Liver (tissue), 9 donors: Measurements from ENCODE around the gene DVL1. TPM values are rescaled to one million over a fixed set of nuclear protein-coding genes. Genes with fewer than 3 reads are reported as not detected.

Experiments used
- DNase-seq: peaks from one replicate; pipeline ENCODE4 v3.0.0-alpha.2; 2017; ENCODE audit warnings: low spot score
- H3K27ac ChIP-seq, 2 donors: one replicate each; pipeline ENCODE4 v1.7.0; 2013; ENCODE audit warnings: inconsistent platforms in 2 of 2, low read length in 2 of 2, control low read depth in 1 of 2, low read depth in 1 of 2, mild to moderate bottlenecking in 1 of 2
- H3K27me3 ChIP-seq, 4 donors: one replicate each; pipeline versions ENCODE4 v1.6.1 to v1.7.0; 2013; ENCODE audit warnings: low read length in 3 of 4, inconsistent platforms in 1 of 4, mild to moderate bottlenecking in 1 of 4, moderate library complexity in 1 of 4; ENCODE audit not compliant: control insufficient read depth in 4 of 4, insufficient read depth in 4 of 4
- H3K36me3 ChIP-seq, 4 donors: one replicate each; pipeline versions ENCODE4 v1.6.1 to v1.7.0; 2013; ENCODE audit warnings: low read length in 3 of 4, mild to moderate bottlenecking in 3 of 4, low read depth in 1 of 4, moderate library complexity in 1 of 4; ENCODE audit not compliant: control insufficient read depth in 4 of 4, insufficient read depth in 3 of 4
- H3K4me1 ChIP-seq, 4 donors: one replicate each; pipeline versions ENCODE4 v1.6.1 to v1.7.0; 2013; ENCODE audit warnings: low read length in 3 of 4, mild to moderate bottlenecking in 3 of 4, moderate library complexity in 1 of 4; ENCODE audit not compliant: control insufficient read depth in 4 of 4, insufficient read depth in 4 of 4
- H3K4me3 ChIP-seq, 3 donors: one replicate each; pipeline versions ENCODE4 v1.6.1 to v1.7.0; 2013; ENCODE audit warnings: low read length in 3 of 3, control low read depth in 1 of 3, low read depth in 1 of 3, mild to moderate bottlenecking in 1 of 3
- H3K9ac ChIP-seq, 2 donors: one replicate each; pipeline ENCODE4 v1.7.0; 2013; ENCODE audit warnings: low read length in 2 of 2, mild to moderate bottlenecking in 2 of 2, moderate library complexity in 2 of 2, control low read depth in 1 of 2, low read depth in 1 of 2
- H3K9me3 ChIP-seq, 4 donors: one replicate each; pipeline versions ENCODE4 v1.6.1 to v1.7.0; 2013; ENCODE audit warnings: low read length in 3 of 4; ENCODE audit not compliant: control insufficient read depth in 4 of 4
- EGR1 ChIP-seq, 2 donors: IDR thresholded peaks; 2 replicates each; pipeline ENCODE4 v1.6.1; 2016 to 2018; ENCODE audit warnings: antibody characterized with exemption in 2 of 2, low read depth in 2 of 2
- FOXA1 ChIP-seq: IDR thresholded peaks from 2 replicates; pipeline ENCODE4 v1.6.1; 2016; ENCODE audit warnings: antibody characterized with exemption
- FOXA2 ChIP-seq: IDR thresholded peaks from 2 replicates; pipeline ENCODE4 v1.6.1; 2016; ENCODE audit warnings: antibody characterized with exemption
- GABPA ChIP-seq, 2 donors: IDR thresholded peaks in 1 of 2; conservative IDR thresholded peaks in 1 of 2; 2 replicates each; pipeline ENCODE4 v1.6.1; 2016; ENCODE audit warnings: antibody characterized with exemption in 2 of 2, mild to moderate bottlenecking in 1 of 2, moderate library complexity in 1 of 2
- HNF4A ChIP-seq, 2 donors: conservative IDR thresholded peaks; 2 replicates each; pipeline ENCODE4 v1.6.1; 2016; ENCODE audit warnings: antibody characterized with exemption in 2 of 2, mild to moderate bottlenecking in 2 of 2
- HNF4G ChIP-seq: IDR thresholded peaks from 2 replicates; pipeline ENCODE4 v1.6.1; 2016; ENCODE audit warnings: antibody characterized with exemption
- JUND ChIP-seq, 2 donors: IDR thresholded peaks; 2 replicates each; pipeline ENCODE4 v1.6.1; 2016; ENCODE audit warnings: antibody characterized with exemption in 2 of 2
- NR2F2 ChIP-seq: IDR thresholded peaks from 2 replicates; pipeline ENCODE4 v1.6.1; 2016; ENCODE audit warnings: antibody characterized with exemption
- RAD21 ChIP-seq, 2 donors: IDR thresholded peaks; 2 replicates each; pipeline ENCODE4 v1.6.1; 2016; ENCODE audit warnings: antibody characterized with exemption in 2 of 2, mild to moderate bottlenecking in 2 of 2
- RXRA ChIP-seq, 2 donors: IDR thresholded peaks; 2 replicates each; pipeline ENCODE4 v1.6.1; 2017 to 2018; ENCODE audit warnings: antibody characterized with exemption in 2 of 2, mild to moderate bottlenecking in 1 of 2
- SP1 ChIP-seq: IDR thresholded peaks from 2 replicates; pipeline ENCODE4 v1.6.1; 2018; ENCODE audit warnings: antibody characterized with exemption, mild to moderate bottlenecking
- TAF1 ChIP-seq: conservative IDR thresholded peaks from 2 replicates; pipeline ENCODE4 v1.6.1; 2016; ENCODE audit warnings: antibody characterized with exemption, mild to moderate bottlenecking
- YY1 ChIP-seq: IDR thresholded peaks from 2 replicates; pipeline ENCODE4 v1.6.1; 2016; ENCODE audit warnings: antibody characterized with exemption, mild to moderate bottlenecking
- WGBS: extraction: QIAGEN DNeasy Blood & Tissue Kit; methylation state at CpG from one replicate; pipeline ENCODE4 v1.1.7; 2013; 5-methylcytosine and 5-hydroxymethylcytosine counted together
- polyA plus RNA-seq, 2 donors: library from polyadenylated mRNA; stranded (reverse) in 1 of 2; unstranded in 1 of 2; fragments of 200-250 nt in 1 of 2; fragments of >200 nt in 1 of 2; fragmentation: Nextera tagmentation in 1 of 2; extraction: Ambion mirVana in 1 of 2; gene quantifications; one replicate each; pipeline versions ENCODE4 v1.2.1 to v1.2.3, GENCODE V29; 2013 to 2015
- total RNA-seq, 2 donors: library from RNA; depleted of rRNA; stranded (reverse); fragments of >200 nt; gene quantifications; one replicate each; pipeline ENCODE4 v1.2.3, GENCODE V29; 2014
- TF ChIP-seq, protein P1 (sequence below): IDR thresholded peaks from 2 replicates; pipeline ENCODE4 v1.6.1; 2016; ENCODE audit warnings: antibody characterized with exemption
- TF ChIP-seq, protein P2 (sequence below): fragments of 150-350 bp; IDR thresholded peaks from 2 replicates; pipeline ENCODE4 v1.5.1; 2017; ENCODE audit warnings: improper control_type of control experiment, low read depth, low read length; ENCODE audit not compliant: missing input control
- TF ChIP-seq, protein P3 (sequence below): IDR thresholded peaks from 2 replicates; pipeline ENCODE4 v1.6.1; 2016; ENCODE audit warnings: antibody characterized with exemption
- TF ChIP-seq, protein P4 (sequence below): IDR thresholded peaks from 2 replicates; pipeline ENCODE4 v1.6.1; 2016; ENCODE audit warnings: antibody characterized with exemption, mild to moderate bottlenecking
- donor health status: healthy.
- donor health status: healthy.
- donor health status: healthy.
- donor health status: healthy.
- donor health status: healthy.

Gene DVL1
- total and polyA plus RNA-seq, 4 donors = 5.7 to 41.2 (median 24.8) TPM

DNA sequence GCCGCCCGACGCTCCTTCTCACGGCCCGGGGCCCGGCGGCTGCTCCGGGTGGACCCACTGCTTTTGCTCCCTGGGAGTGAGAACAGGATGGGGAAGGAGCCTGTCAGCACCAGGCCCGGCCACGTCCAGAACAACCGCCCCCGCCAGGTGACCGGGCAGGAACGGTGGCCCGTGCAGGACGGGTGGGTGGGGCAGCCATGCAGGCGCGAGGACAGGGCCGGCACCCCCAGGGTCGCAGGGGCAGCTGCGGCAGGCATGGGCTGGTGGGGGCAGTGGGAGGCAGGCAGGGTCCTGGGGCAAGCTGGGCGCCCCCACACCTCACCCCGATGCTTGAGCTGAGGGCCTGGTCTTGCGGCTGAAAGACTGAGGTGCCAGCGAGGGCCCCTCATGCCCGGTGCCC, 12.8 kb downstream of the DVL1 start:
- H3K4me1 ChIP-seq = peaks cover 6 to 21% (median 14%) of the 10 kb centered on the region in 4 donors
- H3K9me3 ChIP-seq = no peaks in the 10 kb centered on the region
- 96% methylated on average over 26 of the region's 26 CpGs for WGBS
- no peak overlapping the region for H3K9ac ChIP-seq
- no peak overlapping the region for H3K4me3 ChIP-seq
- H3K36me3 ChIP-seq = peaks cover 0 to 29% (median 15%) of the 10 kb centered on the region in 4 donors
- H3K27ac ChIP-seq = no peak overlapping the region
- H3K27me3 ChIP-seq = no peaks in the 10 kb centered on the region
- TF ChIP-seq RXRA (IDR thresholded peaks at IDR 0.05) = no peak
- TF ChIP-seq SP1 = no peak
- TF ChIP-seq GABPA (IDR thresholded peaks at IDR 0.05 in 1 of 2, conservative IDR thresholded peaks at IDR 0.05 in 1 of 2) = no peak
- no peak for TF ChIP-seq HNF4G
- TF ChIP-seq, protein P1, sequence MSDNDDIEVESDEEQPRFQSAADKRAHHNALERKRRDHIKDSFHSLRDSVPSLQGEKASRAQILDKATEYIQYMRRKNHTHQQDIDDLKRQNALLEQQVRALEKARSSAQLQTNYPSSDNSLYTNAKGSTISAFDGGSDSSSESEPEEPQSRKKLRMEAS = no peak
- no peak for TF ChIP-seq NR2F2
- no peak for TF ChIP-seq YY1
- no peak for DNase-seq

DNA sequence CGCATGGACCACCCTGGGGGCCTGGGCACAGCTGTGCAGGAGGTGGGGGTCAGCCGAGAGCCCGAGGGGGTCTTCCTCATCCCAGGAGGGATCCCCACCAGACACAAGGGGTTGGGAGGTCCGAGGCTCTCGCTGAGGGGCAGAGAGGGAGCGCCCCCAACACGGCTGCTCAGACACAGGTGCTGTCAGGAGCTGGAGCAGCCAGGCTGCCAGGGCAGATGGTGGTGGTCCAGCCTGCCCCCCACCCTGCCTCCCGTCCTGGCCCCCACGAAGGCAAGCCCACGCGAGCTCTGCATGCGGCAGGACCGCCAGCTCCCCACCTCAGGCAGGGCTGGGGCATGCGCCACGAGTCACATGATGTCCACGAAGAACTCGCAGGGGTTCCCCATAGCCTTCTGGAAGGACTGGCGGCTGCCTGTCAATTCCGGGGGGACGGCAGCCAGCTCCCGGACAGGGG, 13.4 kb downstream of the DVL1 start:
- peaks cover 0 to 24% (median 14%) of the 10 kb centered on the region in 4 donors for H3K36me3 ChIP-seq

More for the DNA sequence above, 13.4 kb downstream of the DVL1 start:
- no peaks in the 10 kb centered on the region for H3K27me3 ChIP-seq
- no peak overlapping the region for H3K4me3 ChIP-seq
- no peak overlapping the region for H3K27ac ChIP-seq
- no peak for TF ChIP-seq JUND (IDR thresholded peaks at IDR 0.05)
- TF ChIP-seq SP1 = no peak
- TF ChIP-seq EGR1 (IDR thresholded peaks at IDR 0.05; ENCODE audit: low read depth in 2 of 2) = no peak
- TF ChIP-seq, protein P1 = no peak
- no peak for TF ChIP-seq HNF4A (conservative IDR thresholded peaks at IDR 0.05)
- no peak for TF ChIP-seq TAF1
- no peak for TF ChIP-seq GABPA (IDR thresholded peaks at IDR 0.05 in 1 of 2, conservative IDR thresholded peaks at IDR 0.05 in 1 of 2)
- TF ChIP-seq, protein P2, sequence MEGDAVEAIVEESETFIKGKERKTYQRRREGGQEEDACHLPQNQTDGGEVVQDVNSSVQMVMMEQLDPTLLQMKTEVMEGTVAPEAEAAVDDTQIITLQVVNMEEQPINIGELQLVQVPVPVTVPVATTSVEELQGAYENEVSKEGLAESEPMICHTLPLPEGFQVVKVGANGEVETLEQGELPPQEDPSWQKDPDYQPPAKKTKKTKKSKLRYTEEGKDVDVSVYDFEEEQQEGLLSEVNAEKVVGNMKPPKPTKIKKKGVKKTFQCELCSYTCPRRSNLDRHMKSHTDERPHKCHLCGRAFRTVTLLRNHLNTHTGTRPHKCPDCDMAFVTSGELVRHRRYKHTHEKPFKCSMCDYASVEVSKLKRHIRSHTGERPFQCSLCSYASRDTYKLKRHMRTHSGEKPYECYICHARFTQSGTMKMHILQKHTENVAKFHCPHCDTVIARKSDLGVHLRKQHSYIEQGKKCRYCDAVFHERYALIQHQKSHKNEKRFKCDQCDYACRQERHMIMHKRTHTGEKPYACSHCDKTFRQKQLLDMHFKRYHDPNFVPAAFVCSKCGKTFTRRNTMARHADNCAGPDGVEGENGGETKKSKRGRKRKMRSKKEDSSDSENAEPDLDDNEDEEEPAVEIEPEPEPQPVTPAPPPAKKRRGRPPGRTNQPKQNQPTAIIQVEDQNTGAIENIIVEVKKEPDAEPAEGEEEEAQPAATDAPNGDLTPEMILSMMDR = no peak
- TF ChIP-seq FOXA1 = no peak
- TF ChIP-seq RAD21 (IDR thresholded peaks at IDR 0.05) = no peak
- TF ChIP-seq YY1 = no peak
- no peak for TF ChIP-seq NR2F2
- TF ChIP-seq, protein P3, sequence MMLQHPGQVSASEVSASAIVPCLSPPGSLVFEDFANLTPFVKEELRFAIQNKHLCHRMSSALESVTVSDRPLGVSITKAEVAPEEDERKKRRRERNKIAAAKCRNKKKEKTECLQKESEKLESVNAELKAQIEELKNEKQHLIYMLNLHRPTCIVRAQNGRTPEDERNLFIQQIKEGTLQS = no peak
- no peak for TF ChIP-seq FOXA2
- no peak for TF ChIP-seq HNF4G
- TF ChIP-seq, protein P4, sequence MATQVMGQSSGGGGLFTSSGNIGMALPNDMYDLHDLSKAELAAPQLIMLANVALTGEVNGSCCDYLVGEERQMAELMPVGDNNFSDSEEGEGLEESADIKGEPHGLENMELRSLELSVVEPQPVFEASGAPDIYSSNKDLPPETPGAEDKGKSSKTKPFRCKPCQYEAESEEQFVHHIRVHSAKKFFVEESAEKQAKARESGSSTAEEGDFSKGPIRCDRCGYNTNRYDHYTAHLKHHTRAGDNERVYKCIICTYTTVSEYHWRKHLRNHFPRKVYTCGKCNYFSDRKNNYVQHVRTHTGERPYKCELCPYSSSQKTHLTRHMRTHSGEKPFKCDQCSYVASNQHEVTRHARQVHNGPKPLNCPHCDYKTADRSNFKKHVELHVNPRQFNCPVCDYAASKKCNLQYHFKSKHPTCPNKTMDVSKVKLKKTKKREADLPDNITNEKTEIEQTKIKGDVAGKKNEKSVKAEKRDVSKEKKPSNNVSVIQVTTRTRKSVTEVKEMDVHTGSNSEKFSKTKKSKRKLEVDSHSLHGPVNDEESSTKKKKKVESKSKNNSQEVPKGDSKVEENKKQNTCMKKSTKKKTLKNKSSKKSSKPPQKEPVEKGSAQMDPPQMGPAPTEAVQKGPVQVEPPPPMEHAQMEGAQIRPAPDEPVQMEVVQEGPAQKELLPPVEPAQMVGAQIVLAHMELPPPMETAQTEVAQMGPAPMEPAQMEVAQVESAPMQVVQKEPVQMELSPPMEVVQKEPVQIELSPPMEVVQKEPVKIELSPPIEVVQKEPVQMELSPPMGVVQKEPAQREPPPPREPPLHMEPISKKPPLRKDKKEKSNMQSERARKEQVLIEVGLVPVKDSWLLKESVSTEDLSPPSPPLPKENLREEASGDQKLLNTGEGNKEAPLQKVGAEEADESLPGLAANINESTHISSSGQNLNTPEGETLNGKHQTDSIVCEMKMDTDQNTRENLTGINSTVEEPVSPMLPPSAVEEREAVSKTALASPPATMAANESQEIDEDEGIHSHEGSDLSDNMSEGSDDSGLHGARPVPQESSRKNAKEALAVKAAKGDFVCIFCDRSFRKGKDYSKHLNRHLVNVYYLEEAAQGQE = no peak
- no peak overlapping the region for H3K9ac ChIP-seq
- H3K9me3 ChIP-seq = no peaks in the 10 kb centered on the region
- peaks cover 6 to 21% (median 14%) of the 10 kb centered on the region in 4 donors for H3K4me1 ChIP-seq
- 94% methylated on average over 21 of the region's 21 CpGs for WGBS
- DNase-seq = no peak
